Muscle layer of colon (tissue), 2 donors: Measurements from ENCODE around the gene TNXB.
"Not testable (repeated sequence)": the region's sequence is repeated elsewhere in the genome, so short reads cannot be mapped to it uniquely, and the experiment has no call there.

ENCODE experiments used
- H3K27ac ChIP-seq: one replicate; pipeline ENCODE4 v1.7.0; 2013; ENCODE audit warnings: low read depth, mild to moderate bottlenecking, low read length, moderate library complexity
- H3K27me3 ChIP-seq, 2 donors: one replicate each; pipeline ENCODE4 v1.7.0; 2013; ENCODE audit warnings: low read length in 2 of 2, mild to moderate bottlenecking in 2 of 2; ENCODE audit not compliant: insufficient read depth in 2 of 2, control insufficient read depth in 1 of 2
- H3K36me3 ChIP-seq: one replicate; pipeline ENCODE4 v1.7.0; 2013; ENCODE audit warnings: mild to moderate bottlenecking, low read length; ENCODE audit not compliant: insufficient read depth
- H3K4me1 ChIP-seq: one replicate; pipeline ENCODE4 v1.7.0; 2013; ENCODE audit warnings: mild to moderate bottlenecking, low read length; ENCODE audit not compliant: insufficient read depth
- H3K4me3 ChIP-seq, 2 donors: one replicate each; pipeline ENCODE4 v1.7.0; 2013; ENCODE audit warnings: low read length in 2 of 2, low read depth in 1 of 2, mild to moderate bottlenecking in 1 of 2, moderate library complexity in 1 of 2
- H3K9ac ChIP-seq: one replicate; pipeline ENCODE4 v1.7.0; 2013; ENCODE audit warnings: low read length
- H3K9me3 ChIP-seq: one replicate; pipeline ENCODE4 v1.7.0; 2013; ENCODE audit warnings: mild to moderate bottlenecking, low read length
- donor health status: abdominal sarcoma.
- donor health status: Adenocarcinoma of cecum.

Gene TNXB

GRCh38 chr6:32049736-32050135 is 59.4 kb downstream of the TNXB start:
- not testable (repeated sequence) for H3K27me3 ChIP-seq, H3K27ac ChIP-seq, H3K4me3 ChIP-seq, H3K9me3 ChIP-seq, H3K36me3 ChIP-seq, H3K9ac ChIP-seq
- peaks cover 20% of the 10 kb centered on the region for H3K4me1 ChIP-seq

GRCh38 chr6:32049149-32049548 is 60.0 kb downstream of the TNXB start:
- peaks cover 20% of the 10 kb centered on the region for H3K4me1 ChIP-seq
- H3K27ac ChIP-seq, H3K4me3 ChIP-seq, H3K36me3 ChIP-seq, H3K27me3 ChIP-seq, H3K9me3 ChIP-seq, H3K9ac ChIP-seq: not testable (repeated sequence)

- Histone ChIP-seq H3K27ac (no peak overlapping the region), H3K4me1 (peaks cover 20% of the 10 kb centered on the region), H3K4me3 (no peak overlapping the region), H3K9ac (no peak overlapping the region), H3K9me3 (no peaks in the 10 kb centered on the region), H3K27me3 (no peaks in the 10 kb centered on the region), H3K36me3 (no peaks in the 10 kb centered on the region)
These were observed 61.0 kb downstream of the TNXB start for GRCh38 chr6:32047855-32048766.

- Histone ChIP-seq H3K4me3 (no peak overlapping the region), H3K27me3 (no peaks in the 10 kb centered on the region), H3K27ac (peak overlapping the region; percentile 3), H3K9me3 (no peaks in the 10 kb centered on the region), H3K4me1 (peaks cover 20% of the 10 kb centered on the region), H3K36me3 (no peaks in the 10 kb centered on the region), H3K9ac (no peak overlapping the region)
These were observed 61.6 kb downstream of the TNXB start for GRCh38 chr6:32047539-32047854.

- H3K27me3 ChIP-seq = no peaks in the 10 kb centered on the region
- H3K9me3 ChIP-seq = no peaks in the 10 kb centered on the region
- H3K4me1 ChIP-seq = peaks cover 20% of the 10 kb centered on the region
- H3K9ac ChIP-seq = no peak overlapping the region
- H3K27ac ChIP-seq = peak overlapping the region; percentile 3
- H3K36me3 ChIP-seq = no peaks in the 10 kb centered on the region
- no peak overlapping the region for H3K4me3 ChIP-seq
These were observed 62.1 kb downstream of the TNXB start for GRCh38 chr6:32047084-32047478.

GRCh38 chr6:32046450-32047083 is 62.6 kb downstream of the TNXB start:
- no peak overlapping the region for H3K4me3 ChIP-seq
- H3K27ac ChIP-seq = peak overlapping the region; percentile 44
- H3K9ac ChIP-seq = no peak overlapping the region
- H3K36me3 ChIP-seq = no peaks in the 10 kb centered on the region
- H3K9me3 ChIP-seq = no peaks in the 10 kb centered on the region
- H3K4me1 ChIP-seq = peaks cover 20% of the 10 kb centered on the region
- no peaks in the 10 kb centered on the region for H3K27me3 ChIP-seq

- no peaks in the 10 kb centered on the region for H3K9me3 ChIP-seq
- H3K4me1 ChIP-seq = peaks cover 20% of the 10 kb centered on the region
- H3K4me3 ChIP-seq = no peak overlapping the region
- H3K9ac ChIP-seq = no peak overlapping the region
- H3K27ac ChIP-seq = peak overlapping the region; percentile 44
- H3K36me3 ChIP-seq = no peaks in the 10 kb centered on the region
- H3K27me3 ChIP-seq = no peaks in the 10 kb centered on the region
These were observed 63.2 kb downstream of the TNXB start for GRCh38 chr6:32045811-32046449.

GRCh38 chr6:32044916-32045315 is 64.2 kb downstream of the TNXB start:
- H3K27ac ChIP-seq, H3K27me3 ChIP-seq, H3K9ac ChIP-seq, H3K4me3 ChIP-seq, H3K36me3 ChIP-seq, H3K9me3 ChIP-seq: not testable (repeated sequence)
- peaks cover 20% of the 10 kb centered on the region for H3K4me1 ChIP-seq

- H3K27ac ChIP-seq, H3K9ac ChIP-seq, H3K27me3 ChIP-seq, H3K9me3 ChIP-seq, H3K4me3 ChIP-seq, H3K36me3 ChIP-seq: not testable (repeated sequence)
- H3K4me1 ChIP-seq = peaks cover 20% of the 10 kb centered on the region
These were observed 65.4 kb downstream of the TNXB start for GRCh38 chr6:32043589-32044380.

GRCh38 chr6:32042276-32042675 is 66.9 kb downstream of the TNXB start:
- H3K27me3 ChIP-seq, H3K36me3 ChIP-seq, H3K9me3 ChIP-seq, H3K4me3 ChIP-seq, H3K9ac ChIP-seq, H3K27ac ChIP-seq: not testable (repeated sequence)
- H3K4me1 ChIP-seq = peaks cover 13% of the 10 kb centered on the region

GRCh38 chr6:32041385-32041784 is 67.8 kb downstream of the TNXB start:
- H3K36me3 ChIP-seq, H3K4me1 ChIP-seq, H3K9me3 ChIP-seq, H3K9ac ChIP-seq, H3K27ac ChIP-seq, H3K4me3 ChIP-seq, H3K27me3 ChIP-seq: not testable (repeated sequence)
